Measurements from ENCODE around the gene MIDN.

Gene MIDN

GRCh38 chr19:1278074-1278473, 29.7 kb downstream of the MIDN start:
- H3F3A ChIP-seq (ENCODE audit: insufficient read depth, low read length): peaks cover under 1% of the 10 kb centered on the region
- H3K4me1 ChIP-seq (ENCODE audit: insufficient read depth, low read length, severe bottlenecking): peaks cover 33% of the 10 kb centered on the region
- H4K20me1 ChIP-seq (ENCODE audit: insufficient read depth, low read length): no peaks in the 10 kb centered on the region
- no peak overlapping the region for H3K4me3 ChIP-seq (ENCODE audit: low read depth, low read length, poor library complexity, severe bottlenecking)
- no peaks in the 10 kb centered on the region for H3K9me2 ChIP-seq (ENCODE audit: low read depth, low read length)
- H3K9me3 ChIP-seq (ENCODE audit: low read length): no peaks in the 10 kb centered on the region
- H3K36me3 ChIP-seq (ENCODE audit: insufficient read depth, low read length): peaks cover 62% of the 10 kb centered on the region
- no peak overlapping the region for H3K9ac ChIP-seq (ENCODE audit: low read length)
- no peaks in the 10 kb centered on the region for H3K27me3 ChIP-seq (ENCODE audit: insufficient read depth, low read length)
- H2AFZ ChIP-seq (ENCODE audit: low read length): no peak overlapping the region
- H3K79me2 ChIP-seq (ENCODE audit: insufficient read depth, low read length): no peaks in the 10 kb centered on the region
- TF ChIP-seq EZH2 (IDR thresholded peaks at IDR 0.05; ENCODE audit: borderline replicate concordance, low read length): no peak
- TF ChIP-seq CTCF (IDR thresholded peaks at IDR 0.05; ENCODE audit: low read length): no peak
- no peak overlapping the region for H3K27ac ChIP-seq (ENCODE audit: low read depth, low read length, poor library complexity, severe bottlenecking)
- H3K4me2 ChIP-seq (ENCODE audit: low read length): no peak overlapping the region

GRCh38 chr19:1278713-1279660, 30.6 kb downstream of the MIDN start:
- Histone ChIP-seq H3K4me2 (ENCODE audit: low read length) (no peak overlapping the region), H3K9ac (ENCODE audit: low read length) (no peak overlapping the region), H3K4me1 (ENCODE audit: insufficient read depth, low read length, severe bottlenecking) (peaks cover 26% of the 10 kb centered on the region), H3K9me2 (ENCODE audit: low read depth, low read length) (no peaks in the 10 kb centered on the region), H3K79me2 (ENCODE audit: insufficient read depth, low read length) (no peaks in the 10 kb centered on the region), H3K27ac (ENCODE audit: low read depth, low read length, poor library complexity, severe bottlenecking) (no peak overlapping the region), H2AFZ (ENCODE audit: low read length) (no peak overlapping the region), H4K20me1 (ENCODE audit: insufficient read depth, low read length) (no peaks in the 10 kb centered on the region), H3F3A (ENCODE audit: insufficient read depth, low read length) (no peaks in the 10 kb centered on the region), H3K9me3 (ENCODE audit: low read length) (no peaks in the 10 kb centered on the region), H3K36me3 (ENCODE audit: insufficient read depth, low read length) (peaks cover 53% of the 10 kb centered on the region), H3K27me3 (ENCODE audit: insufficient read depth, low read length) (no peaks in the 10 kb centered on the region), H3K4me3 (ENCODE audit: low read depth, low read length, poor library complexity, severe bottlenecking) (no peak overlapping the region)
- TF ChIP-seq EZH2 (IDR thresholded peaks at IDR 0.05; ENCODE audit: borderline replicate concordance, low read length) (no peak), CTCF (IDR thresholded peaks at IDR 0.05; ENCODE audit: low read length) (no peak)

GRCh38 chr19:1279782-1280341, 31.5 kb downstream of the MIDN start:
- H3F3A ChIP-seq (ENCODE audit: insufficient read depth, low read length): no peaks in the 10 kb centered on the region
- H3K27ac ChIP-seq (ENCODE audit: low read depth, low read length, poor library complexity, severe bottlenecking): no peak overlapping the region
- no peak overlapping the region for H3K9ac ChIP-seq (ENCODE audit: low read length)
- no peaks in the 10 kb centered on the region for H3K9me3 ChIP-seq (ENCODE audit: low read length)
- TF ChIP-seq CTCF (IDR thresholded peaks at IDR 0.05; ENCODE audit: low read length): peak; percentile 94
- TF ChIP-seq EZH2 (IDR thresholded peaks at IDR 0.05; ENCODE audit: borderline replicate concordance, low read length): no peak
- no peaks in the 10 kb centered on the region for H4K20me1 ChIP-seq (ENCODE audit: insufficient read depth, low read length)
- no peaks in the 10 kb centered on the region for H3K9me2 ChIP-seq (ENCODE audit: low read depth, low read length)
- H2AFZ ChIP-seq (ENCODE audit: low read length): no peak overlapping the region
- H3K36me3 ChIP-seq (ENCODE audit: insufficient read depth, low read length): peaks cover 44% of the 10 kb centered on the region
- no peaks in the 10 kb centered on the region for H3K79me2 ChIP-seq (ENCODE audit: insufficient read depth, low read length)
- H3K4me2 ChIP-seq (ENCODE audit: low read length): no peak overlapping the region
- H3K4me1 ChIP-seq (ENCODE audit: insufficient read depth, low read length, severe bottlenecking): peaks cover 17% of the 10 kb centered on the region
- no peak overlapping the region for H3K4me3 ChIP-seq (ENCODE audit: low read depth, low read length, poor library complexity, severe bottlenecking)
- H3K27me3 ChIP-seq (ENCODE audit: insufficient read depth, low read length): no peaks in the 10 kb centered on the region
